Measurements from ENCODE around the gene TMEM98. TPM values are rescaled to one million over a fixed set of nuclear protein-coding genes. Genes with fewer than 3 reads are reported as not detected.

The TMEM98 gene
- total and polyA plus RNA-seq, 2 of the 8 experiments (the other 6 are each of a cell fraction or from before 2014, with no cell fraction given): 86.1 to 232 TPM

- TF ChIP-seq CTCF (IDR thresholded peaks at IDR 0.05; ENCODE audit: control extremely low read depth in 1 of 3, insufficient read depth in 1 of 3, low read depth in 1 of 3, low read length in 3 of 3): peak; percentile 40 to 91 (median 70)
Observed at GRCh38 chr17:32909787-32910369, 18.1 kb upstream of the TMEM98 start (continued).
